Non-pigmented ciliary epithelial cell (primary cell): Measurements from ENCODE around the gene ARMC2.
"Not testable (repeated sequence)": the region's sequence is repeated elsewhere in the genome, so short reads cannot be mapped to it uniquely, and the experiment has no call there.

Experiments
- DNase-seq: peaks from one replicate; pipeline ENCODE4 v3.0.0-alpha.2; 2010; ENCODE audit warnings: low read depth

The ARMC2 gene

GRCh38 chr6:108848116-108848868 is at the start of gene ARMC2:
Gene ARMC2, plus strand, starts transcription at chr6:108848422. Its CDS starts 5,846 bp downstream, at chr6:108854268.
- no peak for DNase-seq

- DNase-seq: no peak
Observed at GRCh38 chr6:108798670-108799353, 49.4 kb upstream of the ARMC2 start.

- DNase-seq: no peak
Observed at GRCh38 chr6:108799354-108799717, 48.9 kb upstream of the ARMC2 start.

- DNase-seq: no peak
Observed at GRCh38 chr6:108799791-108800190, 48.4 kb upstream of the ARMC2 start.

GRCh38 chr6:108800427-108800864 is 47.8 kb upstream of the ARMC2 start:
- no peak for DNase-seq

- no peak for DNase-seq
Observed at GRCh38 chr6:108801366-108801765, 46.9 kb upstream of the ARMC2 start.

DNA sequence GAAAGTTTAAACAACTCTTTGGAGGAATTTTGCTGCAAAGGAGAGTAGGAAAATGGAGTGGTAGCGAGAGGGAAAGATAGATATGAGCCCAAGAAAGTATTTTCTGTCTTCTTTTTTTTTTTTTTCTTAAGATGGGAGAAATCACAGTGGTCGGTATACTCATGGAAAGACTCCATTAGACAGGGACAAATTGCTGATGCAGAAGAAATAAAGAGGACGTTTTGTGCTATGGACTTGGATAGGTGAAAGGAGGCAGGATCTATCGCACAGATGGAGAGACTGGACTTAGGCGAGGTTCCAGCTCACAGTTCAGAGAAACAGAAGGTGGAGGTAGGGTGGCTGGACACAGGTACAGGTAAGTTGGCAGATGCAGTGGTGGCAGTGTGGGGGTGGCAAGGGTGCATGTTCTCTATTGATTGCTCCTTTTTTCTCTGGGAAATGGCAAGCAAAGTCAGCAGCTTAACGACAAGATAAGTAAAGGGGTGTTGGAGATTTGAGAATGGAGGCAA is 44.2 kb upstream of the ARMC2 start:
- no peak for DNase-seq

DNA sequence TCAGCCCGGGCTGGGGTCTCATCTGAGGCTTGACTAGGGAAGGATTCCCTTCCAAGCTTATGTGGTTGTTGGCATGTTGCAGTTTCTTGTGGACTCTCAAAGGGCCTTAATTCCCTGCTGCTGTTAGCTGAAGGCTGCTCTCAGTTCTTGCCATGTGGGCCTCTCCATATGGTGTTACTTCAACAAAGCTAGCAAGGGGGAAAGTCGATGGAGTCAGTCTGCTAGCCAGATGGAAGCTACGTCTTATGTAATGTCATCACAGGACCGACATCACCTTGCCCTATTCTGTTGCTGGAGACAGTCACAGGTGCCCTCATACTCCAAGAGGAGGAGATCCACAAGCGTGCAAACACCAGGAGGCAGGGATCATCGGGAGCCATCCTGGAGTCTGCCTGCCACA is 43.3 kb upstream of the ARMC2 start:
- DNase-seq: no peak

DNA sequence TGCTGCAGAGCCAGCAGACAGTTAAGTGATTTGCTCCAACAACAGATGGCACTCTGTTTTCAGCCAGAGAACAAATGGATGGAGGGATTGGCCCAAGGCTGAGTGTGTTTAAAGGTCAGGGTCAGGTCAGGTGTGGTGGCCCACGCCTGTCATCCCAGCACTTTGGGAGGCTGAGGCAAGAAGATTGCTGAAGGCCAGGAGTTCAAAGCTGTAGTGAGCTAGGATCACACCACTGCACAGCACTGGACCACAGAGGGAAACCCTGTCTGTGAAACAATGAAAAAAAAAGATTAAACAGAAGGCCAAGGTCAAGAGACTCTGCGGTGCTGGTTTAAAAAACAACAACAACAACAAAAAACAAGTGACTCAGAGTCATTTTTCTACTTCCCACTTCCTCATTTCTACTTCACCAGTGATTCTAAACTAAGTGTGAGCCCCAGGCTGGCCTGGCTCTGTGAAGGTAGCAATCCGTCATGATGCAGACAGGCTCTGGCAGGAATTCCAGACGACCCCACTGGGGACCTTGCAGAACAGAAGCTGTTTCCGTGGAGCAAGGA is 42.5 kb upstream of the ARMC2 start:
- DNase-seq: no peak

- DNase-seq: no peak
Observed at GRCh38 chr6:108806171-108806570, 42.1 kb upstream of the ARMC2 start.

- DNase-seq: no peak
Observed at GRCh38 chr6:108806665-108807064, 41.6 kb upstream of the ARMC2 start.

- DNase-seq: no peak
Observed at GRCh38 chr6:108807928-108808327, 40.3 kb upstream of the ARMC2 start.

DNA sequence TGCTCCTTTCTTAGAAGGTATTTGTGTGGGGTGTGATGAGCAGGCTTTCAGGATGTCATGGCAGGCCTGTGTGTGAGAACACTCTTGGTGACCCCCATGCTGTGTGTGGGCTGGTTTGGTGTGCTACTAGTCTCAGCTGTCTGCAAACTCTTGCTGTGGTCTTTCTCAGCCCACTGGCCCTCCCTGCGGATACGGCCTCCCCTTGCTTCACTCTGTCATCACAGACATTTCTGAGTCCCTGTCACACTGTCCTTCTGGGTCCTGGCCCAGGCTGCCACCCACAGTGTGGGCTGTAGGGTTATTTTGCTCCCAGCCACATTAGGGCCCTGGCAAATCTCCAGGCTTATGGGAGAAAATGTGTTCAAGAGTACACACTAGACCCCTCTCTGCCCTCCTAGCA is 39.0 kb upstream of the ARMC2 start:
- DNase-seq: no peak

- DNase-seq: no peak
Observed at GRCh38 chr6:108810057-108810643, 38.1 kb upstream of the ARMC2 start.

DNA sequence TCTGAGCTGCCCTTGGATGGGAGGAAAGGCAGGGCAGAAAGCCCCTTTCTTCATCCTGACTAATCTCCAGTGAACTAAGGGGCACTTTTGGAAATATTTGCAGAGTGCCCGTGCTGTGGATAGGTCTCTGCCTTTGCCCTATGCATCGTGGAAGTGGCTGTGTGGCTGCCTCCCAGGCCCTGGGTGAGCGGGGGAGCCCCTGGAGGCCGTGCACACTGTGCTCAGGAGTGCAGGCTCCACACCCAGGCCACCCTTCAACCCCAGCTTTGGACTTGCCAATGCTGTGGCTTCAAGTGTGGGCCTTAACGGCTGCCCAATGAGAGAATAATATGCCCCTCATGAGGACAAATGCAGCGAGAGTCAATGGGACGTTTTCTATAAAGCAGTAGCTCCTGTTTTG is 36.7 kb upstream of the ARMC2 start:
- no peak for DNase-seq

GRCh38 chr6:108813218-108813617 is 35.0 kb upstream of the ARMC2 start:
- not testable (repeated sequence) for DNase-seq

- not testable (repeated sequence) for DNase-seq
Observed at GRCh38 chr6:108817276-108817675, 30.9 kb upstream of the ARMC2 start.

GRCh38 chr6:108820006-108820405 is 28.2 kb upstream of the ARMC2 start:
- DNase-seq: no peak

- no peak for DNase-seq
Observed at GRCh38 chr6:108822401-108822800, 25.8 kb upstream of the ARMC2 start.

- no peak for DNase-seq
Observed at GRCh38 chr6:108825326-108825725, 22.9 kb upstream of the ARMC2 start.

GRCh38 chr6:108831104-108831503 is 17.1 kb upstream of the ARMC2 start:
- DNase-seq: no peak

GRCh38 chr6:108832738-108833137 is 15.5 kb upstream of the ARMC2 start:
- DNase-seq: no peak
